Fibroblast of lung (primary cell): ENCODE data around the gene GPR3. TPM values are rescaled to one million over a fixed set of nuclear protein-coding genes. Genes with fewer than 3 reads are reported as not detected.

Experiments
- DNase-seq, 2 donors: peaks; one replicate each; pipeline versions ENCODE4 v3.0.0 to v3.0.0-alpha.2; 2010; ENCODE audit warnings: low read depth in 2 of 2
- H2AFZ ChIP-seq: 2 replicates; pipeline ENCODE4 v1.5.1; 2012; ENCODE audit warnings: low read length, control low read depth, inconsistent platforms
- H3K27ac ChIP-seq: 2 replicates; pipeline ENCODE4 v1.5.1; 2011; ENCODE audit warnings: low read length, control low read depth; ENCODE audit not compliant: insufficient read depth
- H3K27me3 ChIP-seq: 2 replicates; pipeline ENCODE4 v1.5.1; 2011; ENCODE audit warnings: mild to moderate bottlenecking, low read length; ENCODE audit not compliant: control insufficient read depth, insufficient read depth
- H3K36me3 ChIP-seq: 2 replicates; pipeline ENCODE4 v1.5.1; 2011; ENCODE audit warnings: low read length; ENCODE audit not compliant: control insufficient read depth, insufficient read depth
- H3K4me1 ChIP-seq: 2 replicates; pipeline ENCODE4 v1.5.1; 2011; ENCODE audit warnings: low read length; ENCODE audit not compliant: control insufficient read depth, insufficient read depth; ENCODE audit errors: extremely low read depth
- H3K4me2 ChIP-seq: 2 replicates; pipeline ENCODE4 v1.5.1; 2011; ENCODE audit warnings: low read length, control low read depth; ENCODE audit not compliant: insufficient read depth; ENCODE audit errors: extremely low read depth
- H3K4me3 ChIP-seq, 4 experiments: fragments of 200-600 bp in 1 of 4; sonication (generic) in 1 of 4; replicated peaks in 1 of 4; 2 replicates each; pipeline ENCODE4 v1.5.1; 2011 to 2016; ENCODE audit warnings: low read length in 4 of 4, low read depth in 3 of 4, mild to moderate bottlenecking in 3 of 4, control low read depth in 2 of 4, inconsistent platforms in 1 of 4, mixed read lengths in 1 of 4; ENCODE audit not compliant: insufficient read depth in 1 of 4; ENCODE audit errors: control extremely low read depth in 1 of 4
- H3K79me2 ChIP-seq: 2 replicates; pipeline ENCODE4 v1.5.1; 2012; ENCODE audit warnings: mild to moderate bottlenecking, low read length, inconsistent platforms; ENCODE audit not compliant: control insufficient read depth, insufficient read depth
- H3K9ac ChIP-seq: 2 replicates; pipeline ENCODE4 v1.5.1; 2011; ENCODE audit warnings: mild to moderate bottlenecking, low read length, control low read depth; ENCODE audit not compliant: insufficient read depth
- H3K9me3 ChIP-seq: 2 replicates; pipeline ENCODE4 v1.5.1; 2012; ENCODE audit warnings: low read depth, low read length; ENCODE audit not compliant: control insufficient read depth, insufficient read depth
- H4K20me1 ChIP-seq: 2 replicates; pipeline ENCODE4 v1.5.1; 2011; ENCODE audit warnings: low read length; ENCODE audit not compliant: control insufficient read depth, insufficient read depth; ENCODE audit errors: extremely low read depth
- EZH2 ChIP-seq: IDR thresholded peaks from 2 replicates; pipeline ENCODE4 v1.5.1; 2012; ENCODE audit warnings: low read length, control low read depth, mild to moderate bottlenecking; ENCODE audit errors: missing control alignments
- polyA plus RNA-seq, 2 donors: library from polyadenylated mRNA; depleted of rRNA in 1 of 2; stranded (reverse) in 1 of 2; unstranded in 1 of 2; fragments of >200 nt; gene quantifications; 2 replicates each; pipeline ENCODE4 v1.2.1, GENCODE V29; 2011 to 2012; ENCODE audit warnings: missing spikeins in 1 of 2
- total RNA-seq: library from RNA; depleted of rRNA; stranded (reverse); fragments of >200 nt; gene quantifications from 2 replicates; pipeline ENCODE4 v1.2.1, GENCODE V29; 2014
- TF ChIP-seq, protein P1 (sequence below), 2 donors: IDR thresholded peaks in 1 of 2; conservative IDR thresholded peaks in 1 of 2; 1 replicate in 1 of 2; 2 replicates in 1 of 2; pipeline ENCODE4 v1.5.1; 2011 to 2012; ENCODE audit warnings: low read length in 2 of 2, control low read depth in 1 of 2, inconsistent platforms in 1 of 2, low read depth in 1 of 2, mild to moderate bottlenecking in 1 of 2

GPR3 gene
- total and polyA plus RNA-seq, 2 donors (not counting 1 experiment from before 2014, with no cell fraction given) = 0.17 to 0.82 TPM

GRCh38 chr1:27361044-27361402 lies 31.4 kb upstream of the GPR3 start:
- H3K9me3 ChIP-seq = no peaks in the 10 kb centered on the region
- no peak for DNase-seq
- peaks cover 40% of the 10 kb centered on the region for H3K36me3 ChIP-seq
- H4K20me1 ChIP-seq = no peaks in the 10 kb centered on the region
- H3K4me2 ChIP-seq = no peak overlapping the region
- no peak overlapping the region for H3K27ac ChIP-seq
- TF ChIP-seq, protein P1, sequence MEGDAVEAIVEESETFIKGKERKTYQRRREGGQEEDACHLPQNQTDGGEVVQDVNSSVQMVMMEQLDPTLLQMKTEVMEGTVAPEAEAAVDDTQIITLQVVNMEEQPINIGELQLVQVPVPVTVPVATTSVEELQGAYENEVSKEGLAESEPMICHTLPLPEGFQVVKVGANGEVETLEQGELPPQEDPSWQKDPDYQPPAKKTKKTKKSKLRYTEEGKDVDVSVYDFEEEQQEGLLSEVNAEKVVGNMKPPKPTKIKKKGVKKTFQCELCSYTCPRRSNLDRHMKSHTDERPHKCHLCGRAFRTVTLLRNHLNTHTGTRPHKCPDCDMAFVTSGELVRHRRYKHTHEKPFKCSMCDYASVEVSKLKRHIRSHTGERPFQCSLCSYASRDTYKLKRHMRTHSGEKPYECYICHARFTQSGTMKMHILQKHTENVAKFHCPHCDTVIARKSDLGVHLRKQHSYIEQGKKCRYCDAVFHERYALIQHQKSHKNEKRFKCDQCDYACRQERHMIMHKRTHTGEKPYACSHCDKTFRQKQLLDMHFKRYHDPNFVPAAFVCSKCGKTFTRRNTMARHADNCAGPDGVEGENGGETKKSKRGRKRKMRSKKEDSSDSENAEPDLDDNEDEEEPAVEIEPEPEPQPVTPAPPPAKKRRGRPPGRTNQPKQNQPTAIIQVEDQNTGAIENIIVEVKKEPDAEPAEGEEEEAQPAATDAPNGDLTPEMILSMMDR (conservative IDR thresholded peaks at IDR 0.05 in 1 of 2, IDR thresholded peaks at IDR 0.05 in 1 of 2; ENCODE audit: low read depth in 1 of 2, low read length in 2 of 2) = no peak
- TF ChIP-seq EZH2 = no peak
- no peaks in the 10 kb centered on the region for H3K27me3 ChIP-seq
- peaks cover 10% of the 10 kb centered on the region for H3K79me2 ChIP-seq
- H3K4me3 ChIP-seq = no peak overlapping the region
- H3K4me1 ChIP-seq = peaks cover 6% of the 10 kb centered on the region
- H2AFZ ChIP-seq = no peak overlapping the region
- H3K9ac ChIP-seq = no peak overlapping the region

DNA sequence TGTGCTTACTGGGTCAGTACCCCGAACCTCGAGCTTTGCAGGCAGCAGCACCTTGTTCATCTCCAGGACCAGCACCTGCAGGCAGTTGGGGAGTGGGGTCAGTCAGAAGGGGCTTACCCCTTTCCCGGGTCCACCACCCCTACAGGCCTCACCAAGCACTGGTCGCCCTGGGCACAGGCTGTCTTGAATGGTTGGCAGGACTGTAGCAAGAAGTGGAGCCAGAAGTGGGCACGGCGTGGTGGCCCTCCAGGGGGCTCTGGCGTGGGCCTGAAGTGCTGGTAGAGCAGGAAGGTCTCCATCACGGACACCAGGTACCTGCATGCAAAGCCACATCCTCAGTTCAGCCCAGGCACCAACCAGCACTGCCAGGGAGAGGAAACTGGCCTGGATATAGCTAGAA lies 30.9 kb upstream of the GPR3 start:
- Histone ChIP-seq H2AFZ (no peak overlapping the region), H3K79me2 (peaks cover 10% of the 10 kb centered on the region), H3K4me2 (no peak overlapping the region), H3K27ac (no peak overlapping the region), H3K27me3 (no peaks in the 10 kb centered on the region), H3K9me3 (no peaks in the 10 kb centered on the region), H3K4me3 (no peak overlapping the region), H3K36me3 (peaks cover 35% of the 10 kb centered on the region), H3K4me1 (peaks cover 6% of the 10 kb centered on the region), H3K9ac (no peak overlapping the region), H4K20me1 (no peaks in the 10 kb centered on the region)
- DNase-seq = no peak
- TF ChIP-seq, protein P1 (conservative IDR thresholded peaks at IDR 0.05 in 1 of 2, IDR thresholded peaks at IDR 0.05 in 1 of 2; ENCODE audit: low read depth in 1 of 2, low read length in 2 of 2) = no peak
- no peak for TF ChIP-seq EZH2

GRCh38 chr1:27363766-27364695 lies 28.4 kb upstream of the GPR3 start:
- no peak overlapping the region for H3K9ac ChIP-seq
- H4K20me1 ChIP-seq = no peaks in the 10 kb centered on the region
- H3K9me3 ChIP-seq = no peaks in the 10 kb centered on the region
- H3K4me2 ChIP-seq = no peak overlapping the region
- peaks cover 10% of the 10 kb centered on the region for H3K79me2 ChIP-seq
- peaks cover 11% of the 10 kb centered on the region for H3K4me1 ChIP-seq
- peaks cover 22% of the 10 kb centered on the region for H3K36me3 ChIP-seq
- H3K27ac ChIP-seq = no peak overlapping the region
- H3K27me3 ChIP-seq = no peaks in the 10 kb centered on the region
- H3K4me3 ChIP-seq = no peak overlapping the region
- DNase-seq = no peak
- no peak for TF ChIP-seq EZH2
- no peak overlapping the region for H2AFZ ChIP-seq
